ENCODE data around the gene ACSF3. TPM values are rescaled to one million over a fixed set of nuclear protein-coding genes. Genes with fewer than 3 reads are reported as not detected.

ACSF3 gene
- total and polyA plus RNA-seq, 2 of the 4 experiments (the other 2 are of a cell fraction) = 9.5 to 14.2 TPM

- Histone ChIP-seq H3K14ac (replicated peaks; ENCODE audit: low read depth, low read length) (no peak overlapping the region), H3K9me3 (ENCODE audit: control insufficient read depth, insufficient read depth, low read length) (no peaks in the 10 kb centered on the region), H2AFZ (replicated peaks; ENCODE audit: low read length, poor library complexity) (no peak overlapping the region), H3K4ac (ENCODE audit: low read depth, low read length) (no peak overlapping the region), H3K23ac (ENCODE audit: low read depth, low read length) (no peak overlapping the region), H3K56ac (ENCODE audit: extremely low read depth, insufficient read depth, low read length) (no peak overlapping the region), H3K9me1 (ENCODE audit: insufficient read depth, low read length) (peaks cover 6% of the 10 kb centered on the region), H2AK5ac (ENCODE audit: low read depth, low read length) (no peak overlapping the region), H3K9ac (ENCODE audit: low read depth, low read length) (no peak overlapping the region), H3K4me3 (ENCODE audit: insufficient read depth, low read depth, low read length) (no peak overlapping the region), H3K27me3 (ENCODE audit: control insufficient read depth, insufficient read depth, low read length) (no peaks in the 10 kb centered on the region), H2BK20ac (ENCODE audit: low read depth, low read length) (no peak overlapping the region), H4K91ac (ENCODE audit: insufficient read depth, low read depth, low read length) (no peak overlapping the region), H3K79me1 (ENCODE audit: low read depth in 1 of 2, low read length in 2 of 2) (peaks cover 14 to 34% of the 10 kb centered on the region in 2 experiments), H2BK120ac (ENCODE audit: low read depth, low read length) (no peak overlapping the region), H3K18ac (ENCODE audit: low read depth, low read length) (no peak overlapping the region), H2AK9ac (replicated peaks; ENCODE audit: low read depth, low read length, poor library complexity) (no peak overlapping the region), H3K27ac (ENCODE audit: insufficient read depth, low read length) (no peak overlapping the region), H2BK5ac (ENCODE audit: low read depth, low read length, poor library complexity, severe bottlenecking) (no peak overlapping the region), H3K36me3 (ENCODE audit: control insufficient read depth, insufficient read depth, low read length) (peaks cover 48% of the 10 kb centered on the region), H2BK15ac (ENCODE audit: low read depth, low read length) (no peak overlapping the region), H4K8ac (ENCODE audit: low read depth in 2 of 2, low read length in 2 of 2) (no peak overlapping the region), H3K4me2 (ENCODE audit: low read depth, low read length) (no peak overlapping the region), H4K5ac (ENCODE audit: low read depth, low read length) (no peak overlapping the region), H3K4me1 (ENCODE audit: control insufficient read depth, insufficient read depth, low read length) (0 out of 2 replicates have a peak, but pooled peaks cover 2% of the 10 kb centered on the region), H4K20me1 (ENCODE audit: insufficient read depth, low read length) (peaks cover 17% of the 10 kb centered on the region)
- 89% methylated on average over 37 of the region's 42 CpGs; no CpG with 5 or more reads in 1 of the 2 experiments for WGBS, 2 experiments (ENCODE audit: extremely low coverage in 2 of 2, insufficient read length in 1 of 2)
- ChIA-PET POLR2A (ENCODE audit: unreplicated experiment) (no interaction called here), CTCF (no interaction called here)
- ATAC-seq (ENCODE audit: low read depth) (no peak), DNase-seq (no peak)
- TF ChIP-seq, protein P1, sequence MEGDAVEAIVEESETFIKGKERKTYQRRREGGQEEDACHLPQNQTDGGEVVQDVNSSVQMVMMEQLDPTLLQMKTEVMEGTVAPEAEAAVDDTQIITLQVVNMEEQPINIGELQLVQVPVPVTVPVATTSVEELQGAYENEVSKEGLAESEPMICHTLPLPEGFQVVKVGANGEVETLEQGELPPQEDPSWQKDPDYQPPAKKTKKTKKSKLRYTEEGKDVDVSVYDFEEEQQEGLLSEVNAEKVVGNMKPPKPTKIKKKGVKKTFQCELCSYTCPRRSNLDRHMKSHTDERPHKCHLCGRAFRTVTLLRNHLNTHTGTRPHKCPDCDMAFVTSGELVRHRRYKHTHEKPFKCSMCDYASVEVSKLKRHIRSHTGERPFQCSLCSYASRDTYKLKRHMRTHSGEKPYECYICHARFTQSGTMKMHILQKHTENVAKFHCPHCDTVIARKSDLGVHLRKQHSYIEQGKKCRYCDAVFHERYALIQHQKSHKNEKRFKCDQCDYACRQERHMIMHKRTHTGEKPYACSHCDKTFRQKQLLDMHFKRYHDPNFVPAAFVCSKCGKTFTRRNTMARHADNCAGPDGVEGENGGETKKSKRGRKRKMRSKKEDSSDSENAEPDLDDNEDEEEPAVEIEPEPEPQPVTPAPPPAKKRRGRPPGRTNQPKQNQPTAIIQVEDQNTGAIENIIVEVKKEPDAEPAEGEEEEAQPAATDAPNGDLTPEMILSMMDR (conservative IDR thresholded peaks at IDR 0.05; ENCODE audit: low read depth, low read length) = no peak
- TF ChIP-seq FOS (IDR thresholded peaks at IDR 0.05; ENCODE audit: low read depth, low read length) = no peak
- no peak for TF ChIP-seq RAD21 (IDR thresholded peaks at IDR 0.05; ENCODE audit: low read length)
- TF ChIP-seq POLR2A (IDR thresholded peaks at IDR 0.05; ENCODE audit: low read depth, low read length) = no peak
- TF ChIP-seq CEBPB (IDR thresholded peaks at IDR 0.05; ENCODE audit: low read depth, low read length) = no peak
- no peak for TF ChIP-seq RCOR1 (IDR thresholded peaks at IDR 0.05; ENCODE audit: insufficient replicate concordance, low read length)
- TF ChIP-seq MAFK (IDR thresholded peaks at IDR 0.05; ENCODE audit: low read depth, low read length) = no peak
- TF ChIP-seq RFX5 (IDR thresholded peaks at IDR 0.05; ENCODE audit: low read depth, low read length) = no peak
- TF ChIP-seq, protein P2, sequence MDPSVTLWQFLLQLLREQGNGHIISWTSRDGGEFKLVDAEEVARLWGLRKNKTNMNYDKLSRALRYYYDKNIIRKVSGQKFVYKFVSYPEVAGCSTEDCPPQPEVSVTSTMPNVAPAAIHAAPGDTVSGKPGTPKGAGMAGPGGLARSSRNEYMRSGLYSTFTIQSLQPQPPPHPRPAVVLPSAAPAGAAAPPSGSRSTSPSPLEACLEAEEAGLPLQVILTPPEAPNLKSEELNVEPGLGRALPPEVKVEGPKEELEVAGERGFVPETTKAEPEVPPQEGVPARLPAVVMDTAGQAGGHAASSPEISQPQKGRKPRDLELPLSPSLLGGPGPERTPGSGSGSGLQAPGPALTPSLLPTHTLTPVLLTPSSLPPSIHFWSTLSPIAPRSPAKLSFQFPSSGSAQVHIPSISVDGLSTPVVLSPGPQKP (IDR thresholded peaks at IDR 0.05; ENCODE audit: borderline replicate concordance, low read depth, low read length) = no peak
- no peak for TF ChIP-seq SMC3 (IDR thresholded peaks at IDR 0.05; ENCODE audit: low read depth, low read length)
- TF ChIP-seq MAZ (IDR thresholded peaks at IDR 0.05; ENCODE audit: borderline replicate concordance, low read depth, low read length) = no peak
- TF ChIP-seq NFE2L2 (IDR thresholded peaks at IDR 0.05; ENCODE audit: low read depth, low read length) = no peak
- no peak for TF ChIP-seq CHD1 (IDR thresholded peaks at IDR 0.05; ENCODE audit: low read depth, low read length)
- no peak for TF ChIP-seq USF2 (IDR thresholded peaks at IDR 0.05; ENCODE audit: low read depth, low read length)
- no peak for TF ChIP-seq BHLHE40 (IDR thresholded peaks at IDR 0.05; ENCODE audit: low read depth, low read length)
- no peak for TF ChIP-seq MXI1 (IDR thresholded peaks at IDR 0.05; ENCODE audit: borderline replicate concordance, low read depth, low read length)
- BruUV-seq (replicated peaks) = no TSS peak
- intact Hi-C loops (cut with micrococcal nuclease) (no loop called here), dilution Hi-C loops (cut with HindIII; ENCODE audit: low sequenced_read_pairs, unreplicated experiment) (no loop called here), in situ Hi-C loops (cut with MboI; ENCODE audit: low sequenced_read_pairs) (no loop called here)
Observed at GRCh38 chr16:89100601-89101302, 7.1 kb downstream of the ACSF3 start.
